Esophagus squamous epithelium (tissue), 5 donors: ENCODE results near the gene ATP11B. TPM values are rescaled to one million over a fixed set of nuclear protein-coding genes. Genes with fewer than 3 reads are reported as not detected.

Experiments
- DNase-seq: peaks from one replicate; lab custom pipeline; 2025; lab: John Stamatoyannopoulos, UW
- H3K27ac ChIP-seq, 4 donors: fragments of 200-600 bp; sonication (generic); one replicate each; pipeline ENCODE4 v1.5.1; 2016 to 2019; ENCODE audit warnings: mild to moderate bottlenecking in 1 of 4
- H3K27me3 ChIP-seq, 4 donors: fragments of 200-600 bp; sonication (generic); 1 replicate in 3 of 4; 2 replicates in 1 of 4; pipeline versions ENCODE4 v1.5.1 to v1.6.0; 2017 to 2021; ENCODE audit warnings: antibody characterized with exemption in 1 of 4
- H3K36me3 ChIP-seq, 3 donors: fragments of 200-600 bp; sonication (generic); one replicate each; pipeline ENCODE4 v1.5.1; 2016 to 2019
- H3K4me1 ChIP-seq, 3 donors: fragments of 200-600 bp; sonication (generic); one replicate each; pipeline ENCODE4 v1.5.1; 2017 to 2019
- H3K4me3 ChIP-seq, 4 donors: fragments of 200-600 bp; sonication (generic); 1 replicate in 3 of 4; 2 replicates in 1 of 4; pipeline ENCODE4 v1.5.1; 2016 to 2019; ENCODE audit warnings: mild to moderate bottlenecking in 2 of 4, moderate library complexity in 1 of 4
- H3K9me3 ChIP-seq, 3 donors: fragments of 200-600 bp; sonication (generic); one replicate each; pipeline ENCODE4 v1.5.1; 2016 to 2019
- POLR2A ChIP-seq, 4 donors: fragments of 450-650 bp; IDR thresholded peaks; one replicate each; pipeline ENCODE4 v1.6.1; 2017; ENCODE audit warnings: antibody characterized with exemption in 4 of 4, mild to moderate bottlenecking in 4 of 4, moderate library complexity in 3 of 4
- WGBS, 2 donors: methylation state at CpG; one replicate each; pipeline ENCODE4 v1.1.5; 2018; 5-methylcytosine and 5-hydroxymethylcytosine counted together
- intact Hi-C: fragments of 100-400 bp; cut with DNase I; formaldehyde crosslinking; loops from one replicate; pipeline ENCODE4 v1.15.0; 2022
- total RNA-seq, 4 donors: library from RNA; depleted of rRNA; stranded (reverse); fragments of >200 nt; gene quantifications; one replicate each; pipeline ENCODE4 v1.1.0, GENCODE V29; 2016
- TF ChIP-seq, protein P1 (sequence below), 6 experiments: fragments of 450-650 bp in 4 of 6; fragments of 200-600 bp in 2 of 6; sonication (generic) in 2 of 6; IDR thresholded peaks; one replicate each; pipeline ENCODE4 v1.5.1; 2016 to 2019; ENCODE audit warnings: antibody characterized with exemption in 6 of 6, mild to moderate bottlenecking in 4 of 6, moderate library complexity in 4 of 6
- donor health status: DM: yes; HTN: yes; CAD: no.

The ATP11B gene
- total RNA-seq, 4 donors from 2014 or later: 73.3 to 202 (median 132) TPM

DNA sequence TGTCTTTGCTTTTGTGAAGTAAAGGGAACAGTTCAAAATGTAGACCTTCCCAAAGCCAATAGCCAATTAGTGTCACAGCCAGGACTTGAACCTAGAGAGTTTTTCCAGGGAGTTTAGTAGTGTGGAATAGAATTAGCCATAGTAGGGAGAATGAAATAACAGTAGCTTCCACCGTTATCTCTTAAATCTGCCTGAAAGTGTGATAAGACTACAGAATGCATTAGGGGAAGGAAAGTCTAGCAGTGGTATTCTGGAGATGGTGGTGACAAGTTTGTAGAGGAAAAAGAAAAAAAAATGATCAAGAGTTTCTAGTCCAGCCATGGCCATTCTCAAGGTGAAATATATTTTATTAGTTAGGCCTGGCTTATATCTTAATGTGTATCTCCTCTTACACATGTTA is 13.8 kb downstream of the ATP11B start:
- Histone ChIP-seq H3K9me3 (no peaks in the 10 kb centered on the region), H3K4me3 (no peak overlapping the region), H3K4me1 (peaks cover 0 to 48% (median 3%) of the 10 kb centered on the region in 3 donors), H3K36me3 (peaks cover 0 to 6% (median 0%) of the 10 kb centered on the region in 3 donors), H3K27ac (no peak overlapping the region), H3K27me3 (no peaks in the 10 kb centered on the region)
- intact Hi-C loops: no loop called here
- no peak for TF ChIP-seq POLR2A (IDR thresholded peaks at IDR 0.05)
- TF ChIP-seq, protein P1, sequence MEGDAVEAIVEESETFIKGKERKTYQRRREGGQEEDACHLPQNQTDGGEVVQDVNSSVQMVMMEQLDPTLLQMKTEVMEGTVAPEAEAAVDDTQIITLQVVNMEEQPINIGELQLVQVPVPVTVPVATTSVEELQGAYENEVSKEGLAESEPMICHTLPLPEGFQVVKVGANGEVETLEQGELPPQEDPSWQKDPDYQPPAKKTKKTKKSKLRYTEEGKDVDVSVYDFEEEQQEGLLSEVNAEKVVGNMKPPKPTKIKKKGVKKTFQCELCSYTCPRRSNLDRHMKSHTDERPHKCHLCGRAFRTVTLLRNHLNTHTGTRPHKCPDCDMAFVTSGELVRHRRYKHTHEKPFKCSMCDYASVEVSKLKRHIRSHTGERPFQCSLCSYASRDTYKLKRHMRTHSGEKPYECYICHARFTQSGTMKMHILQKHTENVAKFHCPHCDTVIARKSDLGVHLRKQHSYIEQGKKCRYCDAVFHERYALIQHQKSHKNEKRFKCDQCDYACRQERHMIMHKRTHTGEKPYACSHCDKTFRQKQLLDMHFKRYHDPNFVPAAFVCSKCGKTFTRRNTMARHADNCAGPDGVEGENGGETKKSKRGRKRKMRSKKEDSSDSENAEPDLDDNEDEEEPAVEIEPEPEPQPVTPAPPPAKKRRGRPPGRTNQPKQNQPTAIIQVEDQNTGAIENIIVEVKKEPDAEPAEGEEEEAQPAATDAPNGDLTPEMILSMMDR (IDR thresholded peaks at IDR 0.05): no peak
- DNase-seq: no peak
- 76 to 77% methylated on average over 1 of the region's 1 CpG for WGBS, 2 donors

DNA sequence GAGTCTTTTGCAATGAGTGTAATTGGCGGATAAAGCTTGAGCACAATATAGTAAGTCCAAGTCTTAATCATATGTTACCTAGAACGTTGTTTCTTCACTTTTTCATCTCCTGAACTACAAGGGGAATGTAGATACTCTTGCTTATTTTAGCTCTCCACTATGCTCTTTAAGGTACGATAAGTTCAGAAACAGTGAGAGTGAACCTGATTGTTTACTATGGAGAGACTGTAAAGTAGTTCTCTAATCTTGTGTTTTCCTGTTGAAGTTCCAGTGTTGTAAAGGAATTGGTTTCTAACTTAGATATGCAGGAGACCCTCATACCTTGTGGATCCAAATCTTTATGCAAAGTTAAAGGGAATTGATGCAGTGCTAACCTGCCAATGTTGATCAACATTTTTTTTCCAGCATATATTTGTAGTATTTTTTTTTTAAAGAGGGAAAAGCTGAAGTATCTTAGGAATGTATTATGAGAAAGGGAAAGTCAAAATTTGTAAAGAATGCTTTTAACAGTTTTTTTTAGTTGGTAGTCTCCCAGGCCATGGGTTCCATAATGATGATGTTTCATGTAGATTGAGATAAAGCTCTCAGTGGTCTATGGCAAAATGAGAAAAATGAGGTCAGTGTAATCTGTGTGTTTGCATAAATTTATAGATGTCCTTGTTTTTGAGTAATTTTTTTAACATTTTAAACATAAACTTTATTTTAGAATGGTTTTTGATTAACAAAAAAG is 14.9 kb downstream of the ATP11B start:
- intact Hi-C loops: no loop called here
- peaks cover 0 to 37% (median under 1%) of the 10 kb centered on the region in 3 donors for H3K4me1 ChIP-seq
- WGBS, 2 donors: 74 to 75% methylated on average over 3 of the region's 3 CpGs

DNA sequence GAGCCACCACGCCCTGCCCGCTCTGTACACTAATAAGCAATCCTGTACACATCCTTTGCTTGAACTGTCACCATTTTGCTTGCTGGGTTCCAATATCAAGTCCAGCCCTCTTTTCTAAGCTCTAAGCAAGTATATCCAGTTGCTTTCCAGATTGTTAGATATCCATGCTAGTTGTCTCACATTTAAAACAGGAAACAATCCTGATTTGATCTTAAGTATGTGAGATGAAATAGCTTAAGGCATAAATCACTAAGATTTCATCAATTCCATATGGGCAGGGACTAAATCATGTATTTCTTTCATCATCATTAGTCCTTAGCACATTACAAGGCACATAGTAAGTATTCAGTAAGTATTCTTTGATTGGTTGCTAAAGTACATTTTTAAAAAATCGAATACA is 16.2 kb downstream of the ATP11B start:
- Histone ChIP-seq H3K36me3 (peaks cover 0 to 6% (median 0%) of the 10 kb centered on the region in 3 donors), H3K4me3 (no peak overlapping the region), H3K9me3 (no peaks in the 10 kb centered on the region), H3K27me3 (no peaks in the 10 kb centered on the region), H3K27ac (no peak overlapping the region), H3K4me1 (peaks cover 0 to 30% (median 0%) of the 10 kb centered on the region in 3 donors)
- no peak for TF ChIP-seq POLR2A (IDR thresholded peaks at IDR 0.05)
- TF ChIP-seq, protein P1 (IDR thresholded peaks at IDR 0.05): no peak
- WGBS, 2 donors: 88 to 89% methylated on average over 3 of the region's 3 CpGs
- DNase-seq: no peak
- intact Hi-C loops: no loop called here

More for the DNA sequence above, 14.9 kb downstream of the ATP11B start:
- peaks cover 0 to 6% (median 0%) of the 10 kb centered on the region in 3 donors for H3K36me3 ChIP-seq
- TF ChIP-seq POLR2A (IDR thresholded peaks at IDR 0.05): no peak
- TF ChIP-seq, protein P1 (IDR thresholded peaks at IDR 0.05): no peak
- H3K27ac ChIP-seq: no peak overlapping the region
- H3K27me3 ChIP-seq: no peaks in the 10 kb centered on the region
- H3K4me3 ChIP-seq: no peak overlapping the region
- H3K9me3 ChIP-seq: no peaks in the 10 kb centered on the region
- DNase-seq: no peak

DNA sequence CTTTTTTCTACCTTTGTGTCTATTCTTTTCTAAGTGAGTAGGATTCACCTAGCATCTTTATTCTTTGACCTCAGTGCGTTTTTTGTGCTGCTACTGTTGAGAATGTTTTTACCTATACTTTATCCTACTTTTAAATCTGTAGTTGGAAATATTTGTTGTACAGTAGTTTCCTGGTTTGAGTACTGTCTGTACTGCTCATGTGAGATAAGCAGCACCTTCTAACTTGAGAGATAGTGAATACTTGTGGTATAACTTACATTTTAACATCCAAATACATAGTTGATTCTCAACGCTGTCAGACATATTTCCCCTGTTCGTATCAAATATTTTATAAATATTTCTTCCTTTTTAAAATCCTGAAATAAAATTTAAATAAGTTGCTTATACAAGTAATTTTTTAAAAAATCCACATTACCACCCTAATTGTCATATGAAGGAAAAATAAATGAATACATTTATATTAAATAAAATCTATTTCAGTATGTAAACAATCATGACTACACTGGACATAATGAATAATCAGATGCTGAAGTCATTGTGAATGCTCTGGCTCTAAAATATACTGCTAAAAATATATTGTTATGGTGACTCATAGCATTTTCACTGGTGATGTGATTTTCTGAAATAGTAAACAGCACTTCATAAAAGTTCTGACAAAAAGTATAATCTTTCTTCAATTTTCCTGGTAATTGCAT is 17.4 kb downstream of the ATP11B start:
- 80 to 90% methylated on average over 3 of the region's 3 CpGs for WGBS, 2 donors
- Histone ChIP-seq H3K27ac (no peak overlapping the region), H3K4me1 (peaks cover 0 to 42% (median 0%) of the 10 kb centered on the region in 3 donors), H3K9me3 (no peaks in the 10 kb centered on the region), H3K4me3 (no peak overlapping the region), H3K36me3 (peaks cover 0 to 6% (median 0%) of the 10 kb centered on the region in 3 donors), H3K27me3 (no peaks in the 10 kb centered on the region)
- no peak for TF ChIP-seq POLR2A (IDR thresholded peaks at IDR 0.05)
- TF ChIP-seq, protein P1 (IDR thresholded peaks at IDR 0.05): no peak
- no peak for DNase-seq
- intact Hi-C loops: no loop called here

DNA sequence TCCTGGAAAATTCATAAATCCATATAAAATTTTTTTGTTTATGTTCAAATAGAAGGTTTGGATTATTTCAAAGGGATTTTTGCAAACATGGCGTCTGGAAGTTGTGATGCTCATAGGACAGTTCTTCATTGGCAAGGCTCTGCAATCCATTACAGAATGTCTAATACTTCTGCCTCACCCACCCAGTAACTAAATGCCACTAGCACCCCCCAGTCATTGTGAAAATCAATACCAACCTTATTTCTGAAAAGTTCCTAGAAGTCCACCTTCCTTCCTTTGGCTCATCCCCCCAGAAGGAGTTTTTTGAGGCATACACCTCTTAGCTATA is 17.9 kb downstream of the ATP11B start:
- Histone ChIP-seq H3K27ac (no peak overlapping the region), H3K27me3 (no peaks in the 10 kb centered on the region), H3K9me3 (no peaks in the 10 kb centered on the region), H3K4me1 (peaks cover 0 to 47% (median 0%) of the 10 kb centered on the region in 3 donors), H3K36me3 (peaks cover 0 to 6% (median 0%) of the 10 kb centered on the region in 3 donors), H3K4me3 (no peak overlapping the region)
- 85 to 86% methylated on average over 1 of the region's 1 CpG for WGBS, 2 donors
- intact Hi-C loops: no loop called here
- no peak for DNase-seq
- no peak for TF ChIP-seq POLR2A (IDR thresholded peaks at IDR 0.05)
- TF ChIP-seq, protein P1 (IDR thresholded peaks at IDR 0.05): no peak
